Stimulated activated CD8-positive, alpha-beta memory T cell treated with anti-CD3 and anti-CD28 coated beads, Interleukin-12 subunit alpha, Interleukin-12 subunit beta, amount 100 ng/mL, for 4 hours (primary cell): ENCODE data around the gene SASH1.
"Not testable (repeated sequence)": the region's sequence is repeated elsewhere in the genome, so short reads cannot be mapped to it uniquely, and the experiment has no call there.

ENCODE experiments used
- DNase-seq: peaks from one replicate; pipeline ENCODE4 v3.0.0-alpha.2; 2020; ENCODE audit warnings: low read depth

The SASH1 gene

DNA sequence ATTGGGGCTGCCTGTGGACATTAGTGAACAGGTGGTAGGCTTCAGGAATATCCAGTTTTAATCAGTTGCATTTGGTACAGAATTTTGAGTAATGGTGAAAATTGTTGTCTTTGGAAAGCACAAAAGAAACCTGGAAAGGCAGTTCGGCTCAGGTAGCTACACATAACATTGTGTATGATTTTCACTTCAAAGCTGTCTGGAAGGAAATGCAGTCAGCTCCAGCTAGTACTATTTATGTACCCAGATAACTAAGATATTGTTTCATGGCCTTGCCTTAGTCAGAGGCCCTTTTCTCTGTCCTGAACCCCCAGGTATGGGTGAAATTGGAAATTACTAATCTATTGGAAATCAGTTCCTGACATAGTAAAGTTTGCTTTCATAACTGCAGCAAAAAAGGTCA lies 208.6 kb downstream of the SASH1 start:
- no peak for DNase-seq

DNA sequence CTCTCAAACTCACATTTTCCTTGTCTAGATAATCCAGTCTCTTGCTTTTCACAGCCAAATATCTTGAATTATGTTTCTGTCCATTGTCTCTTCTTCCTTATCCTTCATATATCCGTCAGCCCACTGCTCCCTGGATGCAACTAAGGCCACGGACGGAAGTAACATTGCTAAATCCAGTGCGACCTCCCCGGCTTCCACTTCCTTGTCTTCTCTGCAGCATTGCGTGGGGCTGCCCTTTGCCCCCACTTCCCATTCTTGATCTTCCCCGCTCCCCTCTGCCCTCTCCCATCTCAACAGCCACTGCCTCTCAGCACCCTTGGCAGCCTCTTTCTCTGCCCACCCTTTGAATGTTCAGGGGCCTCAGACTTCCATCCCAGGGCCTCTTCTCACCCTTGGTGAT lies 213.8 kb downstream of the SASH1 start:
- DNase-seq: no peak

DNA sequence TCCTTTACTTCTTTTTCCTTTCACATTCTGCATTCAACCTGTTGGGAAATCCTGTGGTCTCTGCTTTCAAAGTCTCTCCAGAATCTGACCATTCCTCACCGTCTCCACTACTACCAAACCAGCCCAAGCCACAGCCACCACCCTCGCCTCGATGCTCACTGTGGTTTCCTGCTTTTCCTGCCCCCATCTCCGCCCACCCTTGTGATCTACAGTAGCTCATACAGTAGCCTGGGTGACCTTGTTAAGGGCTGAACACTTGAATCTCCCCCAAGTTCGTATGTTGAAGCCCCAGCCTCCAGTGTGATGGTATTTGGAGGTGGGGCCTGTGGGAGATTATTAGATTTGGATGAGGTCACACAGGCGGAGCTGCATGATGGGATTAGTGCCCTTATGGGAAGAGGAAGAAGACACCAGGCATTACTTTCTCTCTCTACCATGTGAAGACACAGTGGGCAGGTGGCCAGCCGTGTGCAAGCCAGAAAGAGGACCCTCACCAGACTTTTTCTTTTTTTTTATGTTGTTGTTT lies 215.2 kb downstream of the SASH1 start:
- DNase-seq: no peak

DNA sequence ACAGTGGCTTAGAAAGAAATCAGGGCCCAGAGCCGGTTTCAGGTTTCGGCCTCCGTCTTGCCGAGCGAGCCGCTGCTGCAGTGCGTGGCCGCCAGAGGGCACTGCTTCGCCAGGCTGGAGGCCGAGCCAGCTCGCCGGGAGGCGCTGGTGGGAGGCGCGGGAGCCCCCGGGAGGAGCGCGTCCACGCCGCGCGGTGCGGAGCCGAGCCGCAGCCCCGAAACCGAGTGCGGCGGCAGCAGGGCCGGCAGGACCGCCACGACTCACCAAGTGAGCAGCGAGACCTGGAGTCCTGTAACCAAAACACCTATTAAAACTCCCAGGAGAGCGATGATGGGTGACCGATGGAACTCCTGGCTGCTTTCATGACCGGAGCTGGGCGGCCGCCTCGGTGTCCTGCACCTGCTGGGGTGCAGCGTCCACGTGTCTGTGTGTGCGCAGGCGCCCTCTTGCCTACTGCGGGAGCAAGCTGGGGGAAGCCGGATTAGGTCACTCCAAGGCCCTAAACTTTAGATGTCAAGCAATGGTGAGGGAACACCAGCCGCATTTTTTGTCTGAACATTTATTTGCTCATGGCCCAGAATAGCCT lies 217.3 kb downstream of the SASH1 start:
- DNase-seq: peak; percentile 48

DNA sequence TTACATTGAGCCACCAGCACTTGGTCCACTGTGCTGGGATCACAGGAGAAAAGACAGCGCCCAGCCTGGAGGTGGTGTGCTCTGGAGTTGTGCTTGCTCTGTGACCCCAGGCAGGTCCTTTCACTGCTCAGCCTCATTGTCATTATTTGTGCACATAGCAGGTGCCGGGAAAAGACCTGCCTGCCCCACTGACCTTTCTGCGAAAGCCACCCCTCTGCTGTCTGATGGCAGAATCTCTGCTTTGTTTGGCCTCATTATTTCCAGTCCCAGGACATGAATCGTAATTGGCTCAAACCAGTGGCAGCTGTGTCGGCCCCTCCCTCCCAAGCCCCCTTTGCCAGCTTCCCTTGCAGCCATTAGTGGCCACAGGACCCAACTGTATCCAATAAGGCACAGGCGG lies 219.0 kb downstream of the SASH1 start:
- no peak for DNase-seq

DNA sequence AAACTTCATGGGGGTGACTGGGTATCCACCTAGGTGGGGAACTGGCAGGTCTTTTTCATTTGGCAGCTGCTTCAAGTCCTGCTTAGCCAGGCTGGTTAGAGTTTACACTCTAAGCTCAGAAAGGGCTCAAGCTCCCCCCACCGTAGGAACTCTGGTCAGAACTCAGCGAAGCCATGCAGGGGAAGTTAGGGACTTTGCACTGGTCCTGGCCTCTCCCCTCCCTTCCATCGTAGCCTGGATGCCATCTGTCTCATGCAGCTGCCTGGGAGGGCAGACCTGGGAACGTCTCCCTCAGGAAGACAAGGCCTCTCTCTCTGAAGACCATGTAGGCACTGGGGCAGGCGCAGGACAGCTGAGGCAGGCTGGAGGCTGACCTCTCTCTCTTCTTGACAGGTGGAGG lies 220.4 kb downstream of the SASH1 start:
- DNase-seq: no peak

DNA sequence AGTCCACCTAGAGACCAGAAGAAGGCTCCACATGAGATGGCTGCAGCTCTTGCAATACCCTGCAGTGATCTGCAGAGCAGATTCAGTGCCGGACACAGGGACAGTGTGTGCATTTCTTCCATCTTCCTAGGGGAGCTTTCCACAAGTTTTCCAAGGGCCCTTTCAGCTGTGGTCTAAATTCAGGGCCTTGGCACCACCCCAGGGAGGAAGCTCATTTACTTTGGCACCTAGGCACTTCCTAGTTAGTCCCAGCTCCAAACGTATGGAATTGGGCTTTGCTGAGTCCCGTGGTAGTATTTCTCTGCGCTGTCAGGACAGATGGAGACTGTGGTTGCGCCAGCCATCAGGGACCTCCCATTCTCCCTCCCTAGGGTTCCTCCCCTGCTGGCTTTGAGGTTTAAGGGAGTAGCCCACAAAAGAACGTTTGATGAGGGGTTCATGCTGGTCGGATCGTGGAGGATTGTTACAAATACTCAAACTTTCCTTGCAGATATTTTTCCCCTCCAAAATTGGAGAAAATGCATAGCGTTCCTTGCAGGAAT lies 221.9 kb downstream of the SASH1 start:
- DNase-seq: no peak

DNA sequence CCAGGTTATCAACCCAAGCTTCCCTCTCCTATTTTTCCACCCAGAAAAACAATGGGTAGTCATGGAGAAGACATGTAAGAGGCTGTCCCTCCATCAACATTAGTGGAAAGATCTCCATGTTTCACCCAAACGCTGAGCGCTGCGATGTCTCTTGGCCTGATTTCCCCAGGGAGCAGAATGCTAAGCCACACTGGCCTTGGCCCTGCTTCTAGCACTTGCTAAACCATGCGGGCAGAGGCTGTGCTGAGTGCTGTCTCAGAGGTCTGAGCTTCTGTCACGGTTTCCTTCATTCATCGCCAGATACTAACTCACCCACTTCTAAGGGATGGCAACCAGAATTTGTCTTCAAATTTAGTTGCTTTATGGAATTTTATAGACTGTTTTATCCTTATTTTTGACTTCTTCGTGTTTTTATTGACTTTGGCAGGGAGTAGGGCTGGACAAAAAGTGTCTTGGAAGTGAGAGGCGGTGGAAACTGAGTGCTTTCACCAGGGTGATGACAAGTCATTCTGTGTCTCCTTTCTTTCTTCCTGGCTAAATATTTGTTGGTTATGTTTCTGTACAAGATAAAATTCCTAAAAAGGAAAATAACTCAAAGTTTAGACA lies 222.8 kb downstream of the SASH1 start:
- DNase-seq: no peak

DNA sequence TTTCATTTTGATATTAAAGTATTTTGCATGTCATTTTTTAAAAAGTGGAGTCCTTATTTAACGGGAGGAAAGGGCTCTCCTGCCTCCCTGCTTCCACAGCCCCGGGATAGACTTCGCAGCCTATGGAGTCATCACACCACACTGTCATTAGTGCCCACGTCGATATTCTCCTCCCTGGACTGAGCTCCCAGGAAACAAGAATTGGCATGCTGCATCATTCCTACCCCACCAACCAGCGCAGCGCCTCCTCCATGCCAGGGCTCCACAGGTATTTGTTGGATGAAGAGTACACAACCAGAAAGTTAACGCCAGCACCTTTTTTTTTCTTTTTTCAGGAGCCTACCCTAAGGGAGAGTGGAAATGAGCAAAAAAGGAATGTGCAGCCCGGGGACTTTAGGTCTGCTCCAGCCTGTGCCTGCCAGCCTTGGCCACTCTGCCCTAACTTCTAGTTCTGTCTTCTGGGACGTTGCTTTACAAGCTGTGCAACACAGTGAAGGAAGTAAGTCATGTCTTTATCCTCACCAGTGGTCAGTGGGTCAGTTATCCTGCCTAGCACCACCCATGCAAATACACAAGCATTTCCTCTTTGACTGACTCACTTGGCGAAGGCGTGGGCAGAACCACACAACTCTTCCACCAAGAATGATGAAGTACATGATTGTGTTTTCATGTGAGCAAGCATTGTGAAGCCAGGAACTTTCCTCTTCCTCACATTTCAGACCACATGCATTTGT lies 223.5 kb downstream of the SASH1 start:
- DNase-seq: no peak

DNA sequence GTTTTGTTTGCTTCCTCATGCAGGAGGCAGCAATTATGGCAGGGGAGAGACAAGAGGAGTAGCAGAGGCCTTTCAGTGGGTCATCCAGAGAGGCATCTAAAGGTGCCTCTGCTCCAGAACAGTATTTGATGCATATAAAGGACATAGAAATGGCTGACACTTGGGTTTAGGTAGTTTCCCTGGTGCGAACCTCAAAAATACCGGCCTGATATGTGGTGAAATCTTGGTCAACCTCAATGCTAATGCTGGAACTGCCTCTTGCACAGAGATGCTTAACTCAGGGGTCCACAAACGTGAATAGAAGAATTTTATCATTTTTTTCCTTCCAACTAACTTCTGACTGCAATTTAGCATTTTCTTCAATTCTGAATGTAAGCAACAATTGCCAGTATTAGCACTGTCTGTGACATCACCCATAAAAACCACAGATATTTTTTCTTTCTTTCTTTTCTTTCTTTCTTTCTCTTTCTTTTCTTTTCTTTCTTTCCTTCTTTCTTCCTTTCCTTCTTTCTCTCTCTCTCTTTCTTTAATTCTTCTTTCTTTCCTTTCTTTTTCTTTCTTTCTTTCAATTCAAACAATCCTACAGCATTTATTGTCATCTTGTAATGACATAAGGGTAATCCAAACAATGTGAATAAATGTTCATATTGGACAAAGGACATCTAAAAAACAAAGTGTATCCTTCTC lies 224.2 kb downstream of the SASH1 start:
- DNase-seq: no peak

DNA sequence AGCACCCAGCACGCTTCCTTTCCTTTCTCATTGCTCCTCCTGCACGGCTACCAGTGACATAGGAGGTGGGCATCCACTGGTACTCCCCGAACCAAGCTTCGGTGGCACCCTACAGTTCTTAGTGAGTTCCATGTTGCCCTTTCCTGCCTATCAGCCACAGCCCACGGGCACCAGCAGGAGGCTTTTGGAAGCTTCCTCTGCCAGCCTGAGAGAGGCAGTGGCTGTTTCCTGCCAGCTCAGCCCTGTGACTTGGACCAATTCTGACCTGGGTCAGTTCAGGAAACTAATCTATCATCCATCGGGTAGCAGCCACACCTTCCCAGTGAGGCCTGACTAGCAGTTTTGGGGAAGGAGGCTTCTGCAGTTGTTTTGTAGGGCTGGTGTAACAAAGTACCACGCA lies 227.8 kb downstream of the SASH1 start:
- DNase-seq: no peak

DNA sequence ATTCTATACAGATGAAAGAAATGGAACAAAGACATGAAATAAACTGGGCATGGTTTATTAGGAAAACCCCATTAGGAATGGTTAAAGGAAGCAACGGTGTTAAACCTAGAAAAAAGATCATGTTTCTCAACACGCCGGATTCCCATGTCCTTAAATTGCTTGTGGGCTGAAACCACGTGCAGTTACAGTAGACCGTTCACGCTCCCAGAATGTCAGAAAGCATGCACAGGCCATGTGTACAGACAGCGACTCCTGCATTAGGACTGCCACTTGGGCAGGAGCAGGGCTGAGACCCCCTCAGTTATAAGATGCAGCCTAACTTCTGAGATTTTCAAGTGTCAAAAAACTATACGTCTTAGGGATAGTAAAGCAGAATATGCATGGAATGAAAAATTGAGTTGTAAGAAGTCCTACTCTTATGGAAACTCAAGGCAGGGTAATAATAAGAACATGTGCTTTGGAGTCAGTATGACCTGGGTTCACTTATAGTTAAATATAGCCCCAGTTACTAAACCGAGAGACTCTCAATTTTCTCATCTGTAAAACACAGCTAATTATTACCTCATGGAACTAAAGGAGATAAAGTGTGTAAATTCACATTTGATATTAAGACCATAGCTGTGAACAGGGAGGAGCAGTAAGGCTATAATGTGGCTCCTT lies 230.2 kb downstream of the SASH1 start:
- no peak for DNase-seq

DNA sequence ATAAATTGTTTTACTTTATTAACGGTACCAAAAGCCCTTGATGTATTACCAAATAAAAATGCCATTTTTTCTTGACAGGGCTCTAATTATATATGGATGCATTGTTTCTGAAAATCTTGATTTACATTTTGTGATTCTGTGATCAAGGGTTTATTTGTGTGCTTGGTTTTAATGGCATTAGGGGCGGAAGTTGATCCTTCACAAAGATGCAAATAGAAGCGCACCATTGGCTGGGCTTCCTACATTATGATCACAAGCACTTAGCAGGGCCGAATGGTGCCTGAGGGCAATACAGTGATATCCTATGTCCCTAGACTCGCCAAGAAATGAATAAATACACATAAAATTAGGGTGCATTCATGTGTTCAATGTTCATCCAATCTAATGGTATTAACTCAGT lies 231.3 kb downstream of the SASH1 start:
- no peak for DNase-seq

DNA sequence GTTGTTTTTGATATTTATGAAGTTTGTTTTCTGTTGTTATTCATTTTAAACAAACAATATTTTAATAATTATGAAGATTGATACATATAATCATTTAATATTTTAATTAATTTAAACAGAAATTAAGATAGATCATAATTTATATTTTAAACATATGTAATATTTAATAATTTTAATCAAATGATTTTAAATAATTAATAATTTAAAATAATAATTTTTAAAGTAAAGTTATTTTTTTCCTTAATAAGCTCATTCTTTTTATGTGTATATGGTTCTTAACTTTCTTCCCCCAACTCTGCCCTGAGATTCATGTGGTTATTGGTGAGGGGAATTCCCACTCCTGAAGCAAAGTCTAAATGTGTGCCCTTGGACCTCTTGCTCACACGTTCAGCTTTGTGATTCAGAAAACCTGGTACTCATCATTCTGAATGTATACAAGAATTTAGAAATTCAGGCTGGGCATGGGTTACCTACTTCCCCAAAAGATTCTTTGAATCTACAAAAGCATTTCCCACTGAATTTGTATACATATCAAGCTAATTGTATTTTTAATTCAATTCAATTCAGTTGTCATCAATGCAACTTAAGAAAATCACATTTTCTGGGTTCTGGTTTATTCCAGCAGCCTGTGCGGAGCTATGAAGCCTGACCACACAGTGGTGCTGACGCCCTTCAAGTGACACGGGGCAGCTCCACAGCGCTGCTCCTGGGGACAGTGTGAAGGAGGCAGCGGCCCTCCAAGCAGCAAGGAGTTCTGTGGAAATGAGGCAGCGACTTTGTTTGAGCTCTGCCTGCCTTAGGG lies 235.2 kb downstream of the SASH1 start:
- DNase-seq: no peak

DNA sequence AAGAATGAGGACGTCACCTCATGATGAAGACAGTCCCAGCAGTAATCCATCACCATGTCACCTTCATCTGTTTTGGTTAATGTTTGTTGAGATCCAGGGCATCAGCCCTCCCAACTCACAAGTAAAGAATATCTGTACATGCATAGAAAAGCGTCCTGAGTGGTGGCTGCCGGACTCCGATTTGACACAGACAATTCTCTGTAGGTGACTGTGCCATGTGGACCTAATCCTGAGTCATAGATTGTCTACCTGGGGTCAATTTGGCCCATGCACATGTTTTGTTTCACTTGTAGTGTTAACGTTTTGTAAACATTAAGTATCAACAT lies 235.8 kb downstream of the SASH1 start:
- no peak for DNase-seq

DNA sequence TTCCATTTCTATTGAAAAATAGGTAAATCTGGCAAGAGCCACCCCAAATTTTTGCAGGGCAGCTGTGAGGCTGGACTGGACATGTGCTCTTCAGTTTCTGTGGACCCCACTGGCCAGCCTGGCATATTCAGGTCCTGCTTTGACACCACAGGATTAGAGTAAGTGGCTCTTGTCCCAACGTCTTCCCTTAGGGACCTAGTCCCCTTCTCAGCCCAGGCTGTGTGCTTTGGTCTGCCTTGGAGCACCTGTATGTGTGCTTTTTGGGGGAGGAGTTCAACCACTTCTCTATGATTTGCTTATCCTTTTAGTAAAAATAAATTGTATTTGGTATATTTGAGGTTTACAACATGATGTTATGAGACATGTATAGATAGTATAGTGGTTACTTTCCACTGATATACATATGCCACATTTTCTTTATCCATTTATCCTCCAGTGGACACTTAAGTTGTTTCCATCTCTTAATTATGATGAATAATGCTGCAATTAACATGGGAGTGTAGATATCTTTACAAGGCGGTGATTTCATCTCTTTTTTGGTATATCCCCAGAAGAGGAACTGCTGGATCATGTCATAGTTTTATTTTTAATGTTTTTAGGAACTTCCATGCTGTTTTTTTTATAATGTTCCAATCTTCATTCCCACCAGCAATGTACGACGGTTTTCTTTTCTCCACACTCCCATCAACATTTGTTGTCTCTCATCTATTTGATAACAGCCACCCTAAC lies 236.4 kb downstream of the SASH1 start:
- no peak for DNase-seq

DNA sequence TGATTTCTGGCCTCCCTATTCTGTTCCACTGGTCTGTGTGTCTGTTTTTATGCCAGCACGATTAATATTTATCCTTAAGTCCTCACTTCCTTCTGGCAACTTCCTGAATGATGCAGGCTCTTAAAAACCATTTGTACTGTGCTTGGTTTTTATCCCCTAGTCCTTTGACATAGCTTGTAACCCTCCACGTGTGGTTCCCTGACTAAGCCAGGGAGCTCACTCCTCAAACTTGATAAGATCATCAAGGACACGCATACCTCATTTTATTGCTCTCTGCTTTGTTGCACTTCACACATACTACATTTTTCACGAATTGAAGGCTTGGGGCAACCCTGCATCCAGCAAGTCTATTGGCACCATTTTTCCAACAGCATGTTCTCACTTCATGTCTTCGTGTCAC lies 237.8 kb downstream of the SASH1 start:
- DNase-seq: no peak

DNA sequence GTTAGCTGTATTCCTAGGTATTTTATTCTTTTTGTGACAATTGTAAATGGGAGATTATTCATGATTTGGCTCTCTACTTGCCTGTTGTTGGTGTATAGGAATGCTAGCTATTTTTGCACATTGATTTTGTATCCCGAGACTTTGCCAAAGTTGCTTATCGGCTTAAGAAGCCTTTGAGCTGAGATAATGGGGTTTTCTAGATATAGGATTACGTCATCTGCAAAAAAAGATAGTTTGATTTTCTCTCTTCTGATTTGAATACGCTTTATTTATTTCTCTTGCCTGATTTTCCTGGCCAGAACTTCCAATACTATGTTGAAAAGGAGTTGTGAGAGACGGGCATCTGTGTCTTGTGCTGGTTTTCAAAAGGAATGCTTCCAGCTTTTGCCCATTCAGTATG lies 241.0 kb downstream of the SASH1 start:
- no peak for DNase-seq

DNA sequence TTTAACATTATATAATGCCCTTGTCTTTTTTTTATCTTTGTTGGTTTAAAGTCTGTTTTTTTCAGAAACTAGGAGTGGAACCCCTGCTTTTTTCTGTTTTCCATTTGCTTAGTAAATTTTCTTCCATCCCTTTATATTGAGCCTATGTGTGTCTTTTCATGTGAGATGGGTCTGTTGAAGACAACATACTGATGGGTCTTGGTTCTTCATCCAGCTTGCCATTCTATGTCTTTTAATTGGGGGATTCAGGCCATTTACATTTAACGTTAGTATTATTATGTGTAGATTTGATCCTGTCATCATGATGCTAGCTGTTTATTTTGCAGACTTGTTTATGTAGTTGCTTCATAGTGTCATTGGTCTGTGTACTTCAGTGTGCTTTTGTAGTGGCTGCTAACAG lies 243.0 kb downstream of the SASH1 start:
- DNase-seq: not testable (repeated sequence)

DNA sequence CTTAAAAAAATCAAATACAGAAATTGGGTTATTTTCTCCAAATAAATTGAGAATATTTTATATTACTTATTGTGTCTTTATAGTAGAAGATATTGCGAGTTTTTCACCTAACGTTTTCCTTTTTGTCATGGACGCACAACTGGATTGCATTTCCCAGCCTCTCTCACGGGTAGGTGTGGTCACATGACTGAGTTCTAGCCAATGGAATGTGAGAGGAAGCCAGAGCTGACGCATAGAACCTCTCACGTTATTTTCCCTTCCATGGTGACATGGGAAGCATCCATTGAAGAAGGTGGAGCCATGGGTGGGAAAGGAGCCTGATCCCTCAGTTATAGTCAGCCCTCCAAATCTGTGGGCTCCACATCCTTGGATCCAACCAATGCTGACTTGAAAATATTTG lies 248.2 kb downstream of the SASH1 start:
- DNase-seq: no peak

DNA sequence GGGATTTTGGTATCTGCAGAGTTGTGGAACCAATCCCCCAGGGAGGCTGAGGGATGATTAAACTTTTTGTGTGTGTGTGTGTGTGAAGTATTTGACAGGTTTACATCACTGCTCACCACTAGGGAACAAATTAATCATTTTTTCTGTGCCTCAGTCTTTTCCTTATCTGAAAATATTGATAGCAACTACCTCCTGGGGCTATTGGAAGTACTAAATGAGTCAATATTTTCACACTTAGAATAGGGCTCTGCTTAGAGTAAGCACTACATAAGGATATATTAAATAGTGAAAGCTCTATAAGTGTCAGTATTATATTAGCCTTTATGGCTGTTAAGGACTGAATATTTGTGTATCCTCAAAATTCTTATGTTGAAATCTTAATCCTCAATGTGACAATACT lies 249.0 kb downstream of the SASH1 start:
- no peak for DNase-seq
